Liver (tissue), 9 donors: ENCODE measurements around the gene ARFIP1. TPM values are rescaled to one million over a fixed set of nuclear protein-coding genes. Genes with fewer than 3 reads are reported as not detected.

Experiments
- DNase-seq: peaks from one replicate; pipeline ENCODE4 v3.0.0-alpha.2; 2017; ENCODE audit warnings: low spot score
- H3K27ac ChIP-seq, 2 donors: one replicate each; pipeline ENCODE4 v1.7.0; 2013; ENCODE audit warnings: inconsistent platforms in 2 of 2, low read length in 2 of 2, control low read depth in 1 of 2, low read depth in 1 of 2, mild to moderate bottlenecking in 1 of 2
- H3K27me3 ChIP-seq, 4 donors: one replicate each; pipeline versions ENCODE4 v1.6.1 to v1.7.0; 2013; ENCODE audit warnings: low read length in 3 of 4, inconsistent platforms in 1 of 4, mild to moderate bottlenecking in 1 of 4, moderate library complexity in 1 of 4; ENCODE audit not compliant: control insufficient read depth in 4 of 4, insufficient read depth in 4 of 4
- H3K36me3 ChIP-seq, 4 donors: one replicate each; pipeline versions ENCODE4 v1.6.1 to v1.7.0; 2013; ENCODE audit warnings: low read length in 3 of 4, mild to moderate bottlenecking in 3 of 4, low read depth in 1 of 4, moderate library complexity in 1 of 4; ENCODE audit not compliant: control insufficient read depth in 4 of 4, insufficient read depth in 3 of 4
- H3K4me1 ChIP-seq, 4 donors: one replicate each; pipeline versions ENCODE4 v1.6.1 to v1.7.0; 2013; ENCODE audit warnings: low read length in 3 of 4, mild to moderate bottlenecking in 3 of 4, moderate library complexity in 1 of 4; ENCODE audit not compliant: control insufficient read depth in 4 of 4, insufficient read depth in 4 of 4
- H3K4me3 ChIP-seq, 3 donors: one replicate each; pipeline versions ENCODE4 v1.6.1 to v1.7.0; 2013; ENCODE audit warnings: low read length in 3 of 3, control low read depth in 1 of 3, low read depth in 1 of 3, mild to moderate bottlenecking in 1 of 3
- H3K9ac ChIP-seq, 2 donors: one replicate each; pipeline ENCODE4 v1.7.0; 2013; ENCODE audit warnings: low read length in 2 of 2, mild to moderate bottlenecking in 2 of 2, moderate library complexity in 2 of 2, control low read depth in 1 of 2, low read depth in 1 of 2
- H3K9me3 ChIP-seq, 4 donors: one replicate each; pipeline versions ENCODE4 v1.6.1 to v1.7.0; 2013; ENCODE audit warnings: low read length in 3 of 4; ENCODE audit not compliant: control insufficient read depth in 4 of 4
- CTCF ChIP-seq: fragments of 150-350 bp; IDR thresholded peaks from 2 replicates; pipeline ENCODE4 v1.5.1; 2017; ENCODE audit warnings: improper control_type of control experiment, low read depth, low read length; ENCODE audit not compliant: missing input control
- EGR1 ChIP-seq, 2 donors: IDR thresholded peaks; 2 replicates each; pipeline ENCODE4 v1.6.1; 2016 to 2018; ENCODE audit warnings: antibody characterized with exemption in 2 of 2, low read depth in 2 of 2
- FOXA1 ChIP-seq: IDR thresholded peaks from 2 replicates; pipeline ENCODE4 v1.6.1; 2016; ENCODE audit warnings: antibody characterized with exemption
- FOXA2 ChIP-seq: IDR thresholded peaks from 2 replicates; pipeline ENCODE4 v1.6.1; 2016; ENCODE audit warnings: antibody characterized with exemption
- GABPA ChIP-seq, 2 donors: IDR thresholded peaks in 1 of 2; conservative IDR thresholded peaks in 1 of 2; 2 replicates each; pipeline ENCODE4 v1.6.1; 2016; ENCODE audit warnings: antibody characterized with exemption in 2 of 2, mild to moderate bottlenecking in 1 of 2, moderate library complexity in 1 of 2
- HNF4A ChIP-seq, 2 donors: conservative IDR thresholded peaks; 2 replicates each; pipeline ENCODE4 v1.6.1; 2016; ENCODE audit warnings: antibody characterized with exemption in 2 of 2, mild to moderate bottlenecking in 2 of 2
- HNF4G ChIP-seq: IDR thresholded peaks from 2 replicates; pipeline ENCODE4 v1.6.1; 2016; ENCODE audit warnings: antibody characterized with exemption
- JUND ChIP-seq, 2 donors: IDR thresholded peaks; 2 replicates each; pipeline ENCODE4 v1.6.1; 2016; ENCODE audit warnings: antibody characterized with exemption in 2 of 2
- MAX ChIP-seq: IDR thresholded peaks from 2 replicates; pipeline ENCODE4 v1.6.1; 2016; ENCODE audit warnings: antibody characterized with exemption
- NR2F2 ChIP-seq: IDR thresholded peaks from 2 replicates; pipeline ENCODE4 v1.6.1; 2016; ENCODE audit warnings: antibody characterized with exemption
- RAD21 ChIP-seq, 2 donors: IDR thresholded peaks; 2 replicates each; pipeline ENCODE4 v1.6.1; 2016; ENCODE audit warnings: antibody characterized with exemption in 2 of 2, mild to moderate bottlenecking in 2 of 2
- RXRA ChIP-seq, 2 donors: IDR thresholded peaks; 2 replicates each; pipeline ENCODE4 v1.6.1; 2017 to 2018; ENCODE audit warnings: antibody characterized with exemption in 2 of 2, mild to moderate bottlenecking in 1 of 2
- SP1 ChIP-seq: IDR thresholded peaks from 2 replicates; pipeline ENCODE4 v1.6.1; 2018; ENCODE audit warnings: antibody characterized with exemption, mild to moderate bottlenecking
- TAF1 ChIP-seq: conservative IDR thresholded peaks from 2 replicates; pipeline ENCODE4 v1.6.1; 2016; ENCODE audit warnings: antibody characterized with exemption, mild to moderate bottlenecking
- YY1 ChIP-seq: IDR thresholded peaks from 2 replicates; pipeline ENCODE4 v1.6.1; 2016; ENCODE audit warnings: antibody characterized with exemption, mild to moderate bottlenecking
- WGBS: extraction: QIAGEN DNeasy Blood & Tissue Kit; methylation state at CpG from one replicate; pipeline ENCODE4 v1.1.7; 2013; 5-methylcytosine and 5-hydroxymethylcytosine counted together
- polyA plus RNA-seq, 2 donors: library from polyadenylated mRNA; stranded (reverse) in 1 of 2; unstranded in 1 of 2; fragments of 200-250 nt in 1 of 2; fragments of >200 nt in 1 of 2; fragmentation: Nextera tagmentation in 1 of 2; extraction: Ambion mirVana in 1 of 2; gene quantifications; one replicate each; pipeline versions ENCODE4 v1.2.1 to v1.2.3, GENCODE V29; 2013 to 2015
- total RNA-seq, 2 donors: library from RNA; depleted of rRNA; stranded (reverse); fragments of >200 nt; gene quantifications; one replicate each; pipeline ENCODE4 v1.2.3, GENCODE V29; 2014
- TF ChIP-seq, protein P1 (sequence below): IDR thresholded peaks from 2 replicates; pipeline ENCODE4 v1.6.1; 2016; ENCODE audit warnings: antibody characterized with exemption, mild to moderate bottlenecking
- TF ChIP-seq, protein P2 (sequence below): IDR thresholded peaks from 2 replicates; pipeline ENCODE4 v1.6.1; 2016; ENCODE audit warnings: antibody characterized with exemption
- TF ChIP-seq, protein P3 (sequence below): IDR thresholded peaks from 2 replicates; pipeline ENCODE4 v1.6.1; 2016; ENCODE audit warnings: antibody characterized with exemption
- donor health status: healthy.
- donor health status: healthy.
- donor health status: healthy.
- donor health status: healthy.
- donor health status: healthy.

ARFIP1 gene
- total and polyA plus RNA-seq, 4 donors, result 6.8 to 16.8 (median 14.9) TPM

DNA sequence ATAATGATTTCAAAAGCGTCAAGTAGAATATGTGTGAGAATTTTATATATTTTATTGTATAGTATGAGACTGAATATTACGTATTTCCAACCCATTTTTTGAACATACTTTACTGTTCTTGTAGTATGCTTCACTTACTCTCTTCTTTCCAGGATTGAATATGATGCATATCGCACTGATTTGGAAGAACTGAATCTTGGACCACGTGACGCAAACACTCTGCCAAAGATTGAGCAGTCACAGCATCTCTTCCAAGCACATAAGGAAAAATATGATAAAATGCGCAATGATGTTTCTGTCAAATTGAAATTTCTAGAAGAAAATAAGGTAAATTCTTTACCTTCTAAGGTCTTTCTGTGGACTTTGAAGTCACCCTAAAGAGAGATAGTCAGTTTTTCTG, 108.2 kb downstream of the ARFIP1 start:
- H3K4me1 ChIP-seq, result no peaks in the 10 kb centered on the region
- H3K27ac ChIP-seq, result no peak overlapping the region
- H3K27me3 ChIP-seq, result no peaks in the 10 kb centered on the region
- no peak overlapping the region for H3K4me3 ChIP-seq
- TF ChIP-seq SP1 (no peak), CTCF (no peak), NR2F2 (no peak), RXRA (IDR thresholded peaks at IDR 0.05) (no peak), GABPA (IDR thresholded peaks at IDR 0.05 in 1 of 2, conservative IDR thresholded peaks at IDR 0.05 in 1 of 2) (no peak), FOXA2 (no peak), YY1 (no peak), JUND (IDR thresholded peaks at IDR 0.05) (no peak), HNF4G (no peak), MAX (no peak), FOXA1 (no peak), RAD21 (IDR thresholded peaks at IDR 0.05) (no peak), HNF4A (conservative IDR thresholded peaks at IDR 0.05) (no peak), EGR1 (IDR thresholded peaks at IDR 0.05; ENCODE audit: low read depth in 2 of 2) (no peak), TAF1 (no peak)
- TF ChIP-seq, protein P1, sequence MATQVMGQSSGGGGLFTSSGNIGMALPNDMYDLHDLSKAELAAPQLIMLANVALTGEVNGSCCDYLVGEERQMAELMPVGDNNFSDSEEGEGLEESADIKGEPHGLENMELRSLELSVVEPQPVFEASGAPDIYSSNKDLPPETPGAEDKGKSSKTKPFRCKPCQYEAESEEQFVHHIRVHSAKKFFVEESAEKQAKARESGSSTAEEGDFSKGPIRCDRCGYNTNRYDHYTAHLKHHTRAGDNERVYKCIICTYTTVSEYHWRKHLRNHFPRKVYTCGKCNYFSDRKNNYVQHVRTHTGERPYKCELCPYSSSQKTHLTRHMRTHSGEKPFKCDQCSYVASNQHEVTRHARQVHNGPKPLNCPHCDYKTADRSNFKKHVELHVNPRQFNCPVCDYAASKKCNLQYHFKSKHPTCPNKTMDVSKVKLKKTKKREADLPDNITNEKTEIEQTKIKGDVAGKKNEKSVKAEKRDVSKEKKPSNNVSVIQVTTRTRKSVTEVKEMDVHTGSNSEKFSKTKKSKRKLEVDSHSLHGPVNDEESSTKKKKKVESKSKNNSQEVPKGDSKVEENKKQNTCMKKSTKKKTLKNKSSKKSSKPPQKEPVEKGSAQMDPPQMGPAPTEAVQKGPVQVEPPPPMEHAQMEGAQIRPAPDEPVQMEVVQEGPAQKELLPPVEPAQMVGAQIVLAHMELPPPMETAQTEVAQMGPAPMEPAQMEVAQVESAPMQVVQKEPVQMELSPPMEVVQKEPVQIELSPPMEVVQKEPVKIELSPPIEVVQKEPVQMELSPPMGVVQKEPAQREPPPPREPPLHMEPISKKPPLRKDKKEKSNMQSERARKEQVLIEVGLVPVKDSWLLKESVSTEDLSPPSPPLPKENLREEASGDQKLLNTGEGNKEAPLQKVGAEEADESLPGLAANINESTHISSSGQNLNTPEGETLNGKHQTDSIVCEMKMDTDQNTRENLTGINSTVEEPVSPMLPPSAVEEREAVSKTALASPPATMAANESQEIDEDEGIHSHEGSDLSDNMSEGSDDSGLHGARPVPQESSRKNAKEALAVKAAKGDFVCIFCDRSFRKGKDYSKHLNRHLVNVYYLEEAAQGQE, result no peak
- TF ChIP-seq, protein P2, sequence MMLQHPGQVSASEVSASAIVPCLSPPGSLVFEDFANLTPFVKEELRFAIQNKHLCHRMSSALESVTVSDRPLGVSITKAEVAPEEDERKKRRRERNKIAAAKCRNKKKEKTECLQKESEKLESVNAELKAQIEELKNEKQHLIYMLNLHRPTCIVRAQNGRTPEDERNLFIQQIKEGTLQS, result no peak
- TF ChIP-seq, protein P3, sequence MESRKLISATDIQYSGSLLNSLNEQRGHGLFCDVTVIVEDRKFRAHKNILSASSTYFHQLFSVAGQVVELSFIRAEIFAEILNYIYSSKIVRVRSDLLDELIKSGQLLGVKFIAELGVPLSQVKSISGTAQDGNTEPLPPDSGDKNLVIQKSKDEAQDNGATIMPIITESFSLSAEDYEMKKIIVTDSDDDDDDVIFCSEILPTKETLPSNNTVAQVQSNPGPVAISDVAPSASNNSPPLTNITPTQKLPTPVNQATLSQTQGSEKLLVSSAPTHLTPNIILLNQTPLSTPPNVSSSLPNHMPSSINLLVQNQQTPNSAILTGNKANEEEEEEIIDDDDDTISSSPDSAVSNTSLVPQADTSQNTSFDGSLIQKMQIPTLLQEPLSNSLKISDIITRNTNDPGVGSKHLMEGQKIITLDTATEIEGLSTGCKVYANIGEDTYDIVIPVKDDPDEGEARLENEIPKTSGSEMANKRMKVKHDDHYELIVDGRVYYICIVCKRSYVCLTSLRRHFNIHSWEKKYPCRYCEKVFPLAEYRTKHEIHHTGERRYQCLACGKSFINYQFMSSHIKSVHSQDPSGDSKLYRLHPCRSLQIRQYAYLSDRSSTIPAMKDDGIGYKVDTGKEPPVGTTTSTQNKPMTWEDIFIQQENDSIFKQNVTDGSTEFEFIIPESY, result no peak
- H3K9me3 ChIP-seq, result no peaks in the 10 kb centered on the region
- DNase-seq, result no peak
- peaks cover 0 to 12% (median 3%) of the 10 kb centered on the region in 4 donors for H3K36me3 ChIP-seq
- H3K9ac ChIP-seq, result no peak overlapping the region
- WGBS, result 98% methylated on average over 6 of the region's 6 CpGs
